HUDEP-2 (cell line): Measurements from ENCODE around the gene ANKRD13B.
A peak's percentile ranks its signal among the peaks of the same experiment; 100 is the strongest.
"Not testable (repeated sequence)": the region's sequence is repeated elsewhere in the genome, so short reads cannot be mapped to it uniquely, and the experiment has no call there.

Source experiments
- DNase-seq, 76 experiments: peaks; one replicate each; lab custom pipeline; 2025; ENCODE audit not compliant: unreplicated experiment in 76 of 76; lab: John Stamatoyannopoulos, UW

The ANKRD13B gene

GRCh38 chr17:29592850-29593551, at the start of gene ANKRD13B:
ANKRD13B (plus strand) TSS chr17:29593132; CDS start chr17:29593622, 490 bp downstream.
- peak in 6 of 76 experiments; percentile 9 to 29 (median 14) for DNase-seq

- no peak for DNase-seq
These were observed 48.9 kb upstream of the ANKRD13B start for GRCh38 chr17:29544066-29544465.

- no peak for DNase-seq
These were observed 46.8 kb upstream of the ANKRD13B start for GRCh38 chr17:29546085-29546484.

GRCh38 chr17:29546830-29547229, 46.1 kb upstream of the ANKRD13B start:
- no peak for DNase-seq

GRCh38 chr17:29549177-29549923, 43.6 kb upstream of the ANKRD13B start:
- no peak for DNase-seq

- DNase-seq, result no peak
These were observed 37.1 kb upstream of the ANKRD13B start for GRCh38 chr17:29555840-29556239.

GRCh38 chr17:29557085-29557738, 35.7 kb upstream of the ANKRD13B start:
- DNase-seq, result peak in 23 of 76 experiments; percentile 2 to 48 (median 21)

GRCh38 chr17:29557739-29558116, 35.2 kb upstream of the ANKRD13B start:
- DNase-seq, result no peak

GRCh38 chr17:29558139-29558538, 34.8 kb upstream of the ANKRD13B start:
- not testable (repeated sequence) for DNase-seq

GRCh38 chr17:29559640-29560039, 33.3 kb upstream of the ANKRD13B start:
- no peak for DNase-seq

- no peak for DNase-seq
These were observed 32.6 kb upstream of the ANKRD13B start for GRCh38 chr17:29560316-29560715.

GRCh38 chr17:29561554-29562517, 31.1 kb upstream of the ANKRD13B start:
- no peak for DNase-seq

- DNase-seq, result no peak
These were observed 30.3 kb upstream of the ANKRD13B start for GRCh38 chr17:29562615-29563014.

- no peak for DNase-seq
These were observed 29.1 kb upstream of the ANKRD13B start for GRCh38 chr17:29563816-29564215.

GRCh38 chr17:29565643-29566472, 27.1 kb upstream of the ANKRD13B start:
- peak in 9 of 76 experiments; percentile 7 to 35 (median 18) for DNase-seq

- peak in 39 of 76 experiments; percentile 6 to 66 (median 37) for DNase-seq
These were observed 26.2 kb upstream of the ANKRD13B start, which contains the start of gene ABHD15 for GRCh38 chr17:29566473-29567303. ABHD15 (minus strand) TSS chr17:29567037; CDS start chr17:29566966, 71 bp downstream.

- peak in 1 of 76 experiments; percentile 26 for DNase-seq
These were observed 25.7 kb upstream of the ANKRD13B start for GRCh38 chr17:29567304-29567553.

- peak in 54 of 76 experiments; percentile 4 to 72 (median 47) for DNase-seq
These were observed 25.2 kb upstream of the ANKRD13B start for GRCh38 chr17:29567554-29568330.
